ENCODE results near the gene DCAF7. TPM values are rescaled to one million over a fixed set of nuclear protein-coding genes. Genes with fewer than 3 reads are reported as not detected.

The DCAF7 gene
- polyA plus RNA-seq, result 77.5 TPM
- long read RNA-seq, donor 1, full-length matches to known transcripts, result 16 of 16 reads
- long read RNA-seq, donor 1, partial matches to known transcripts, result 0 of 16 reads
- long read RNA-seq, donor 1, other reads (novel, unspliced or antisense), result 0 of 16 reads
- long read RNA-seq, donor 2, full-length matches to known transcripts, result 25 of 44 reads
- long read RNA-seq, donor 2, partial matches to known transcripts, result 19 of 44 reads
- long read RNA-seq, donor 2, other reads (novel, unspliced or antisense), result 0 of 44 reads
- long read RNA-seq, donor 3, result 0 reads
- long read RNA-seq, donor 4, full-length matches to known transcripts, result 1 of 1 reads
- long read RNA-seq, donor 4, partial matches to known transcripts, result 0 of 1 reads
- long read RNA-seq, donor 4, other reads (novel, unspliced or antisense), result 0 of 1 reads
- long read RNA-seq, donor 5, full-length matches to known transcripts, result 14 of 14 reads
- long read RNA-seq, donor 5, partial matches to known transcripts, result 0 of 14 reads
- long read RNA-seq, donor 5, other reads (novel, unspliced or antisense), result 0 of 14 reads
- long read RNA-seq, donor 6, full-length matches to known transcripts, result 13 of 27 reads
- long read RNA-seq, donor 6, partial matches to known transcripts, result 14 of 27 reads
- long read RNA-seq, donor 6, other reads (novel, unspliced or antisense), result 0 of 27 reads
- long read RNA-seq, donor 7, full-length matches to known transcripts, result 4 of 4 reads
- long read RNA-seq, donor 7, partial matches to known transcripts, result 0 of 4 reads
- long read RNA-seq, donor 7, other reads (novel, unspliced or antisense), result 0 of 4 reads
- long read RNA-seq, donor 8, full-length matches to known transcripts, result 23 of 43 reads
- long read RNA-seq, donor 8, partial matches to known transcripts, result 20 of 43 reads
- long read RNA-seq, donor 8, other reads (novel, unspliced or antisense), result 0 of 43 reads
- long read RNA-seq, donor 9, full-length matches to known transcripts, result 17 of 17 reads
- long read RNA-seq, donor 9, partial matches to known transcripts, result 0 of 17 reads
- long read RNA-seq, donor 9, other reads (novel, unspliced or antisense), result 0 of 17 reads
- long read RNA-seq, donor 10, full-length matches to known transcripts, result 21 of 21 reads
- long read RNA-seq, donor 10, partial matches to known transcripts, result 0 of 21 reads
- long read RNA-seq, donor 10, other reads (novel, unspliced or antisense), result 0 of 21 reads
- long read RNA-seq, donor 11, full-length matches to known transcripts, result 14 of 14 reads
- long read RNA-seq, donor 11, partial matches to known transcripts, result 0 of 14 reads
- long read RNA-seq, donor 11, other reads (novel, unspliced or antisense), result 0 of 14 reads

- Histone ChIP-seq H3K9me3 (ENCODE audit: control insufficient read depth, low read depth, low read length) (no peaks in the 10 kb centered on the region), H3K36me3 (ENCODE audit: control insufficient read depth, insufficient read depth, low read length) (peaks cover 4% of the 10 kb centered on the region), H3K4me3 (ENCODE audit: low read length) (peak within 1 kb of the TSS; percentile 91), H3K27me3 (ENCODE audit: control insufficient read depth, insufficient read depth, low read length) (no peaks in the 10 kb centered on the region), H3K4me1 (ENCODE audit: control insufficient read depth, insufficient read depth, low read length) (peaks cover 12% of the 10 kb centered on the region), H3K27ac (ENCODE audit: low read length) (peak within 1 kb of the TSS; percentile 95)
- no CpG with 5 or more reads among the region's 72 CpGs for WGBS (ENCODE audit: insufficient coverage, low lambda C conversion rate)
- DNase-seq, result peak; percentile 99 to 100
These were observed at the start of gene DCAF7 for GRCh38 chr17:63549946-63550816. Gene DCAF7 (plus strand): TSS chr17:63550477. CDS start chr17:63550678, 201 bp downstream.

- Histone ChIP-seq H3K36me3 (ENCODE audit: control insufficient read depth, insufficient read depth, low read length) (peaks cover 15% of the 10 kb centered on the region), H3K4me1 (ENCODE audit: control insufficient read depth, insufficient read depth, low read length) (peaks cover 28% of the 10 kb centered on the region), H3K9me3 (ENCODE audit: control insufficient read depth, low read depth, low read length) (no peaks in the 10 kb centered on the region), H3K27me3 (ENCODE audit: control insufficient read depth, insufficient read depth, low read length) (no peaks in the 10 kb centered on the region), H3K27ac (ENCODE audit: low read length) (peak overlapping the region; percentile 32), H3K4me3 (ENCODE audit: low read length) (no peak overlapping the region)
- DNase-seq, result peak in 1 of 2 donors; percentile 77
- WGBS (ENCODE audit: insufficient coverage, low lambda C conversion rate), result 69% methylated on average over 7 of the region's 14 CpGs
These were observed 49.5 kb upstream of the DCAF7 start for GRCh38 chr17:63500543-63501390.

GRCh38 chr17:63503341-63503705 is 47.0 kb upstream of the DCAF7 start:
- Histone ChIP-seq H3K4me1 (ENCODE audit: control insufficient read depth, insufficient read depth, low read length) (peaks cover 28% of the 10 kb centered on the region), H3K36me3 (ENCODE audit: control insufficient read depth, insufficient read depth, low read length) (no peaks in the 10 kb centered on the region), H3K4me3 (ENCODE audit: low read length) (no peak overlapping the region), H3K27me3 (ENCODE audit: control insufficient read depth, insufficient read depth, low read length) (no peaks in the 10 kb centered on the region), H3K27ac (ENCODE audit: low read length) (peak overlapping the region; percentile 28), H3K9me3 (ENCODE audit: control insufficient read depth, low read depth, low read length) (no peaks in the 10 kb centered on the region)
- WGBS (ENCODE audit: insufficient coverage, low lambda C conversion rate), result 68% methylated on average over 3 of the region's 8 CpGs
- peak in 1 of 2 donors; percentile 59 for DNase-seq

- H3K9me3 ChIP-seq (ENCODE audit: control insufficient read depth, low read depth, low read length), result no peaks in the 10 kb centered on the region
- no peaks in the 10 kb centered on the region for H3K27me3 ChIP-seq (ENCODE audit: control insufficient read depth, insufficient read depth, low read length)
- no peaks in the 10 kb centered on the region for H3K36me3 ChIP-seq (ENCODE audit: control insufficient read depth, insufficient read depth, low read length)
- H3K4me3 ChIP-seq (ENCODE audit: low read length), result no peak overlapping the region
- peaks cover 24% of the 10 kb centered on the region for H3K4me1 ChIP-seq (ENCODE audit: control insufficient read depth, insufficient read depth, low read length)
- peak overlapping the region; percentile 60 for H3K27ac ChIP-seq (ENCODE audit: low read length)
- DNase-seq, result peak in 1 of 2 donors; percentile 66
These were observed 46.0 kb upstream of the DCAF7 start for GRCh38 chr17:63504261-63504660.

GRCh38 chr17:63505341-63505740 is 44.9 kb upstream of the DCAF7 start:
- peaks cover 24% of the 10 kb centered on the region for H3K4me1 ChIP-seq (ENCODE audit: control insufficient read depth, insufficient read depth, low read length)
- no CpG with 5 or more reads among the region's 9 CpGs for WGBS (ENCODE audit: insufficient coverage, low lambda C conversion rate)
- H3K27me3 ChIP-seq (ENCODE audit: control insufficient read depth, insufficient read depth, low read length), result no peaks in the 10 kb centered on the region
- no peaks in the 10 kb centered on the region for H3K9me3 ChIP-seq (ENCODE audit: control insufficient read depth, low read depth, low read length)
- H3K36me3 ChIP-seq (ENCODE audit: control insufficient read depth, insufficient read depth, low read length), result no peaks in the 10 kb centered on the region
- no peak overlapping the region for H3K27ac ChIP-seq (ENCODE audit: low read length)
- H3K4me3 ChIP-seq (ENCODE audit: low read length), result no peak overlapping the region
- no peak for DNase-seq

GRCh38 chr17:63506627-63507026 is 43.6 kb upstream of the DCAF7 start:
- Histone ChIP-seq H3K4me3 (ENCODE audit: low read length) (no peak overlapping the region), H3K36me3 (ENCODE audit: control insufficient read depth, insufficient read depth, low read length) (no peaks in the 10 kb centered on the region), H3K27me3 (ENCODE audit: control insufficient read depth, insufficient read depth, low read length) (no peaks in the 10 kb centered on the region), H3K27ac (ENCODE audit: low read length) (no peak overlapping the region), H3K4me1 (ENCODE audit: control insufficient read depth, insufficient read depth, low read length) (peaks cover 19% of the 10 kb centered on the region), H3K9me3 (ENCODE audit: control insufficient read depth, low read depth, low read length) (no peaks in the 10 kb centered on the region)
- WGBS (ENCODE audit: insufficient coverage, low lambda C conversion rate), result no CpG with 5 or more reads among the region's 3 CpGs
- DNase-seq, result no peak

GRCh38 chr17:63511331-63511730 is 38.9 kb upstream of the DCAF7 start:
- WGBS (ENCODE audit: insufficient coverage, low lambda C conversion rate), result no CpG with 5 or more reads among the region's 8 CpGs
- H3K27ac ChIP-seq (ENCODE audit: low read length), result no peak overlapping the region
- no peaks in the 10 kb centered on the region for H3K9me3 ChIP-seq (ENCODE audit: control insufficient read depth, low read depth, low read length)
- no peak overlapping the region for H3K4me3 ChIP-seq (ENCODE audit: low read length)
- no peaks in the 10 kb centered on the region for H3K36me3 ChIP-seq (ENCODE audit: control insufficient read depth, insufficient read depth, low read length)
- no peak for DNase-seq
- H3K4me1 ChIP-seq (ENCODE audit: control insufficient read depth, insufficient read depth, low read length), result peaks cover 5% of the 10 kb centered on the region
- no peaks in the 10 kb centered on the region for H3K27me3 ChIP-seq (ENCODE audit: control insufficient read depth, insufficient read depth, low read length)

GRCh38 chr17:63512388-63512787 is 37.9 kb upstream of the DCAF7 start:
- peaks cover 10% of the 10 kb centered on the region for H3K4me1 ChIP-seq (ENCODE audit: control insufficient read depth, insufficient read depth, low read length)
- H3K27me3 ChIP-seq (ENCODE audit: control insufficient read depth, insufficient read depth, low read length), result no peaks in the 10 kb centered on the region
- H3K9me3 ChIP-seq (ENCODE audit: control insufficient read depth, low read depth, low read length), result no peaks in the 10 kb centered on the region
- no peak overlapping the region for H3K27ac ChIP-seq (ENCODE audit: low read length)
- no peaks in the 10 kb centered on the region for H3K36me3 ChIP-seq (ENCODE audit: control insufficient read depth, insufficient read depth, low read length)
- DNase-seq, result no peak
- no peak overlapping the region for H3K4me3 ChIP-seq (ENCODE audit: low read length)
- WGBS (ENCODE audit: insufficient coverage, low lambda C conversion rate), result no CpG with 5 or more reads among the region's 3 CpGs
